C1 segment of cervical spinal cord (tissue), 14 donors: ENCODE measurements around the gene ALKBH4.
"Not testable (repeated sequence)": the region's sequence is repeated elsewhere in the genome, so short reads cannot be mapped to it uniquely, and the experiment has no call there.

Experiments used
- DNase-seq, 14 donors: peaks; one replicate each; lab custom pipeline; 2025; lab: John Stamatoyannopoulos, UW

The ALKBH4 gene

DNA sequence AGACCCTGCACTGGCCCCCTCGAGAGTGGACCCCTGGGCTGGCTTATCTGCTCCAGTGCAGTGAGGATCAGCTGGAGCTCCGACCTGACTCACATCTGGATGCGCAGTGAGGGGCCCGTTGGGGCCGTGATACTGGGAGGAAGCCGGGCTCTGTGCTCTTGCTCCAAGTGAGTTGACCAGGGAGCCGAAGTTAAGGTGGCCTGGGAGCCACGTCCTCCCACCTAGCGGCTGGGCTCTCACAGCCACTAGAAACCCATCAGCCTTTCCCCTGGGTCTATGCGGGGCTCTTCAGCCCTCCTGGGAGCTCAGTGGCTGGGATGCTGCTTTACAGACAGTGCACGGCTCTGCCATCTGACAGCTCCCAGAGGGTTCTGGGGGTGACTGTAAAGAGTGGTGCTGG lies 9.1 kb downstream of the ALKBH4 start:
- DNase-seq = no peak

DNA sequence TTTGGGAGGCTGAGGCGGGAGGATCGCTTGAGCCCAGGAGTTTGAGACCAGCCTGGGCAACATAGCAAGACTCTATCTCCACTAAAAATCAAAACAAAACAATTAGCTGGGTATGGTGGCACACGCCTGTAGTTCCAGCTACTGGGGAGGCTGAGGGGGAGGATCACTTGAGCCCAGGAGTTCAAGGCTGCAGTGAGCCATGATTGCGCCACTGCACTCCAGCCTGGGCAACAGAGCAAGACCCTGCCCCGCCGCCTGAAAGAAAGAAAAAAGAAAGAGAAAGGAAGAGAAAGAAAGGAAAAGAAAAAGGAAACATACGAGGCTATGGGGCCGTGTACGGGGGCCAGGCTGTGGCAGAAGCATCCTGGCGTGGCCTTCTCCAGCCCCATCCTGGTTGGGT lies 9.7 kb downstream of the ALKBH4 start:
- DNase-seq = not testable (repeated sequence)

DNA sequence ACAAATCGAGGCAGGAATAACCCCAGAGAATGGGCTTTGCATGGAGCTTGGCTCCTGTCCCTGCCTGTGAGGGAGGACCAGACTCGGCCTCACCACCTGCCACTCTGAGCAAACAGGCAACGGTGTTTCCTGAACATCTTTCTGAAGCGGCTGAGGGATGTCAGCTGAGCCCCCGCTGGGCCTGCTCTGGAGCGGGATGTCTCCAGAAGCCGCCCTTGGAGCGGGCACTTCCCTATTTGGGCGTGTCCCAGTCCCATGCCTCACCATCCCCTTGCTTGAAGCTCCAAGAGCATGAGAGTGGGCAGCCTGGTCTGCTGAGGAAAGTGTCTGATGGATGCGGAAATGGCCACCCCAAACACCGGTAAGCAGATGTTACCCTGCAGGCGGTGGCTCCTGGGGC lies 10.2 kb downstream of the ALKBH4 start:
- DNase-seq = peak in 1 of 14 donors; percentile 69

DNA sequence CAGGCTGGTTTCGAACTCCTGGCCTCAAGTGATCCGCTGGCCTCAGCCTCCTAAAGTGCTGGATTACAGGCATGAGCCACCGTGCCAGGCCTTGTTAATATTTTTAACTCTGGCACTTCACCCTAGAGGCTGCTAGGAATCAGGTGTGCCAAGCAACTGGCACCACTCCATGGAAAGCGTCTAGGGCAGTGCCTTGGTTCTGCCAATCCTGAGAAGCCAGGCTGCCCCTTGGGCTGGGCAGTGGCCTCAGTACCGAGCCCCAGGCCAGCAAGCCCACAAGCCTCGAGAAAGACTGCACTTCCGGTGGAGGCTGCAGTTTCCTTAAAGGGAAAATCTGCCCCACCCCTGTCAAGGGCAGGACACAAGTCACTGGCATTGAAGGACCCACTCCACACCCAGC lies 11.3 kb downstream of the ALKBH4 start:
- DNase-seq = peak in 2 of 14 donors; percentile 14 to 84

DNA sequence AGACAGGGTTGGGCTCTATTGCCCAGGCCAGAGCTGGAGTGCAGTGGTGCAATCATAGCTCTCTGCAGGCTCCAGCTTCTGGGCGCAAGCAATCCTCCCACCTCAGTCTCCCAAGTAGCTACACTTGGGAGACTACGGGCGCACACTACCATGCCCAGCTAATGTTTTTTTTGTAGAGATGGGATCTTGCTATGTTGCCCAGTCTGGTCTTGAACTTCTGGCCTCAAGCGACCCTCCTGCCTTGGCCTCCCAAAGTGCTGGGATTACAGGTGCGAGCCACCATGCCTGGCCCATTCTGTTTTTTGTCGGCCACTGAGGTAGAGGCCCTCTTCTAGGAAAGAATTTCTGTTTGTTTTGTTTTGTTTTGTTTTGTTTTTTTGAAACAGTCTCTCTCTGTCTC lies 12.2 kb downstream of the ALKBH4 start:
- no peak for DNase-seq

DNA sequence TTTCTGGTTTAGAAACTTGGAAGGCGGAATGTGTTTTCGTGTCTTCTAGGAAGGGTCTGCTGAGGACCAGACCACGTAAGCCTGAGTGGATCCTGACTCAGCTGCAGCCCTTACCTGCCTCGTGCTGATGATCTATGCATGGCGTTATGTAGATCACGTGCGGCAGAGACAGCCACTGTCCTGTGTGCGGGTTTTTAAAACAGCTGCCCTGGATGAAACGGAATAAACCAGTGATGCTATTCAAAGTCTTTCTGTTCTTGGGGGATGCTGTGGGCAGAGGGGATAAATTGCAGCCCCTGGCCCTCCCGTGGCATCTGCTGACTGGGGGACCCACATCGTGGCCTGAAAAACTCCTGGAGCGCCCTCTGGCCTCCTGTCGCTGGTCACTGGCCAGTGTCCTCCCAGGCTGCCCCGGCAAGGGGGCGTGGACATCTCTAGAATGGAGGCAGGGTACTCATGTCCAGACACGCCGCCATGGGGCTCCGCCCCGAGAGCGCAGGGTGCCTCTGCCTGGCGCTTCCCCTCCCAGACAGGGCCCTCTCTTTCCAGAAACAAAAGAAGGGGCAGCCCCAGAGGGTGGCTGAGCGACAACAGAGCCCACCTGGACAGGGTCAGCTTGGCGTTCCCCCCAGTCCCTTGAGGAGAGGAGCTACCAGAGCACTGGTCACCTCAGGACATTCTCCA lies 13.2 kb downstream of the ALKBH4 start:
- DNase-seq = no peak

DNA sequence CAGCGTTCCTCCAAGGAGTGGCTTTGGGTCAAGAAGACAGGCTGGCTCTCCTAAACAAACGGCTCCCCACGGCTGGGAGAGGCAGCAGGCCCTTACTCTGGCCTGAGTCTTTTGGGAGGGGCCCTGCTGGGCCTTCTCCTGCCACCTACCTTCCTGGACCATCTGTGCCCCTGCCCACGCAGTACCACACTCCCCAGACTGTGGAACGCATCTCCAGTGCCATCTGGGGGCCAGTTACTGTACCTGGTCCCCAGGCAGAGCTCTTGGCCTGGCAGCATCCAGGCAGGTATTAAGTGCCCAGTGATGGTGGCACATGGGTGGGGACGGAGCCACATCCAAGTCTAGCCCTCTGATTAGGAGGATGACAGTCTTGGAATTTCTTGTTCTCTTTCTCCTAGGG lies 14.4 kb downstream of the ALKBH4 start:
- peak in 2 of 14 donors; percentile 27 to 93 for DNase-seq

DNA sequence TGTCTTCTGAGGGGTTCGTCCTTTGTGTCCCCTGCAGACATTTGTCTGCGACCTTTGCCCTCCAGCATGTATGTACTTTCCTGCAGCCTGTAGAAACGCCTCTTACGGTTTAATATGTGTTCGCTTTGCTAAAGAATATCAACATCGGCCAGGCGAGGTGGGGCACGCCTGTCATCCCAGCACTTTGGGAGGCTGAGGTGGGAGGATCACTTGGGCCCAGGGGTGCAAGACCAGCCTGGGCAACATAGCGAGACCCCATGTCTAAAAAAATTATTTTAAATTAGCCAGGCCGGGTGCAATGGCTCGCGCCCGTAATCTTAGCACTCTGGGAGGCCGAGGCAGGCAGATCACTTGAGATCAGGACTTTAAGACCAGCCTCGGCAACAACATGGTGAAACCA lies 15.5 kb downstream of the ALKBH4 start:
- no peak for DNase-seq

DNA sequence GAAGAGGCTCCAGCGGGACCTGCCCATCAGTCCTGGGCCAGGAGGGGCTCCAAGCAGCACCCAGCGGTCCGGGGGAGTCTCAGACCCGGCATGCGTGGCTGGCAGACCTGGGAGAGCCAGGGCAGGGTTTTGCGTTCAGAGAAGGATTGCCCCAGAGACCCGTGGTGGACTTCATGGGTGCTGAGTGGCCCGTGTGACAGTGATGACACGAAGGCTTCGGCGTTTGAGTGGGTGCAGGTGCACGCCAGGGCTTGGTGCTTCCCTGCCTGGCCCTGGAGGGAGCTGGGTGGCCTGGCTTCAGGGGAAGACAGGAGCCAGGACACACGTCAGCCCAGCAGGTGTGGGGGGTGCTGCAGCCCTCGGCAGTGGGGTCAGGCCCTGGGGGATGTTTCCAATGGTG lies 17.4 kb downstream of the ALKBH4 start:
- no peak for DNase-seq

DNA sequence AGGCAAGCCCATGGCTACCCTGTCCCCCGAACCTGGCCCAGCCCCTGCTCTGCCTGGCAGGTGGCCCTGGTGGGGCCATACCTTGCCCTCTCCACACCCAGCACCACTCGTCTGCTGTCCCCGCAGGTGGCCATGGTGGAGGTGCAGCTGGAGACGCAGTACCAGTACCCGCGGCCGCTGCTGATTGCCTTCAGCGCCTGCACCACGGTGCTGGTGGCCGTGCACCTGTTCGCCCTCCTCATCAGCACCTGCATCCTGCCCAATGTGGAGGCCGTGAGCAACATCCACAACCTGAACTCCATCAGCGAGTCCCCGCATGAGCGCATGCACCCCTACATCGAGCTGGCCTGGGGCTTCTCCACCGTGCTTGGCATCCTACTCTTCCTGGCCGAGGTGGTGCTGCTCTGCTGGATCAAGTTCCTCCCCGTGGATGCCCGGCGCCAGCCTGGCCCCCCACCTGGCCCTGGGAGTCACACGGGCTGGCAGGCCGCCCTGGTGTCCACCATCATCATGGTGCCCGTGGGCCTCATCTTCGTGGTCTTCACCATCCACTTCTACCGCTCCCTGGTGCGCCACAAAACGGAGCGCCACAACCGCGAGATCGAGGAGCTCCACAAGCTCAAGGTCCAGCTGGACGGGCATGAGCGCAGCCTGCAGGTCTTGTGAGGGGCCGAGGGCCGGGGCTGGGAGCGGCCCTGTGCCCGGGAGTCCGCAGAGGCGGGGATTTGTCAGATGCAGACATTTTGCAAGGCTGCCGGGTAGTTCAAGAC lies 18.1 kb downstream of the ALKBH4 start:
- no peak for DNase-seq

DNA sequence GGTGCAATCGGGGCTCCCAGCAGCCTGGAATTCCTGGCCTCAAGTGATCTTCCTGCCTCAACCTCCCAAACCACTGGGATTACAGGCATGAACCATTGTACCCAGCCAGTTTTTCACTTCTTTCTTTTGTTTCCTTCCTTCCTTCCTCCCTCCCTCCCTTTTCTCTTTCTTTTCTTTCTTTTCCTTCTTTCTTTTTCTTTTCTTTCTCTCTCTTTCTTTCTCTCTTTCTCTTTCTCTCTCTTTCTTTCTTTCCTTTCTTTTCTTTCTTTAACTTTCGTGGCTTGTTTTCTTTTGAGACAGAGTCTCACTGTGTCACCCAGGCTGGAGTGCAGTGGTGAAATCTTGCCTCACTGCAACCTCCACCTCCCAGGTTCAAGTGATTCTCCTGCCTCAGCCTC lies 19.0 kb downstream of the ALKBH4 start:
- DNase-seq = no peak

DNA sequence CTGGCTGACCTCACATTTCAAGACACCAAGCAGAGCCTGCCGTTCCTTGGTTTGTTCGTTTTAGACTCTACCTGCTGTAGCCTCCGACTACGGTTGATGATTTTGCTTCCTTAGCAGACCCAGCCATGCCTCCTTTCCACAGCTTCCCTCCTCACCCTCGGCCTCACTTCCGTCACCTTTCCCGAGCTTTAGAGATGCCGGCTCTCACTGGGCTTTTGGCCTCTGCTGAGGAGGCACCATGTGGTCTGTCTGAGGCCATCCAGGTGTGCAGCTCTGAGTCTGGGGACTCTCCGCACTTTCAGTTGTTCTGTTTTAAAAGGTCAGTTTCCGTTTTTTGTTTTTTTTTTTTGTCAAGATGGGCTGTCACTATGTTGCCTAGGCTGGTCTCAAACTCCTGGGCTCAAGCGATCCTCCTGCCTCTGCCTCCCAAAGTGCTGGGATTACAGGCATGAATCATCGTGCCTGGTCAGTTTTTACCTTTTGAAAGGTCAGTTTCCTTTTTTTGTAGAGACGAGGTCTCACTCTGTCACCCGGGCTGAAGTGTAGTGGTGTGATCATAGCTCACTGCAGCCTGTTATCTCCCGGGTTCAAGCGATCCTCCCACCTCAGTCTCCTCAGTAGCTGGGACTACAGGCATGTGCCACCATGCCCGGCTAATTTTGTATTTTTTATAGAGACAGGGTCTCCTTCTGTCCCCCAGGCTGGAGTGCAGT lies 19.5 kb downstream of the ALKBH4 start:
- no peak for DNase-seq

DNA sequence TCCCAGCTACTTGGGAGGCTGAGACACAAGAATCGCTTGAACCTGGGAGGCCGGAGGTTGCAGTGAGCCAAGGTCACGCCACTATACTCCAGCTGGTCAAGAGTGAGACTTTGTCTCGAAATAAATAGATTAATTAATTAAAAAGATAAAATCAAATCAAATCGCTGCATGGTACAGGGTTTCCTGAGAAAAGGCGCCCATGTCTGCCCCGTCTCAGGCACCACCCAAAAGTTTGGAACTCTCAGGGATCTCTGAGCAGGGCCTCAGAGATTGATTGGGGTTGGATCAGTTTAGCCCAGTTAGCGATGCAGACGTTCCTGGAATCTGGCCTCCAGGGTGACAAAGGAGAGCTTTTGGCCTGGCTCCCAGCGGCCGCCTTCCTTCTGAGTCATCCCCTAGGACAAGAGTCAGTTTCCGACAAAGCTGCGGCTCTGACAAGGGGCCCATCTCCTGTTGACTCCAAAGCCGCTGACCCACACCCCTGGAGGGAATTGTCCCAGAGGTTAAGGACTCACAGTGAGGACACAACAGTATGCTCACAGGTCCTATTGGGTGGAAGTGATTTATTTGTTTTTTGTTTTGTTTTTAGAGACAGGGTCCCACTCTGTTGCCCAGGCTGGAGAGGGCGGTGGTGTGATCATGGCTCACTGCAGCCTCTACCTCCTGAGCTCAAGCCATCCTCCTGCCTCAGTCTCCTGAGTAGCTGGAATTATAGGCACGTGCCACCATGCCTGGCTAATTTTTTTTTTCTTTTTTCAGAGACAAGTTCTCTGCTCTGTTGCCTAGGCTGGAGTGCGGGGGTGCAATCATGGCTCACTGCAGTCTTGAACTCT lies 24.5 kb downstream of the ALKBH4 start:
- DNase-seq = peak in 8 of 14 donors; percentile 9 to 80 (median 19)

DNA sequence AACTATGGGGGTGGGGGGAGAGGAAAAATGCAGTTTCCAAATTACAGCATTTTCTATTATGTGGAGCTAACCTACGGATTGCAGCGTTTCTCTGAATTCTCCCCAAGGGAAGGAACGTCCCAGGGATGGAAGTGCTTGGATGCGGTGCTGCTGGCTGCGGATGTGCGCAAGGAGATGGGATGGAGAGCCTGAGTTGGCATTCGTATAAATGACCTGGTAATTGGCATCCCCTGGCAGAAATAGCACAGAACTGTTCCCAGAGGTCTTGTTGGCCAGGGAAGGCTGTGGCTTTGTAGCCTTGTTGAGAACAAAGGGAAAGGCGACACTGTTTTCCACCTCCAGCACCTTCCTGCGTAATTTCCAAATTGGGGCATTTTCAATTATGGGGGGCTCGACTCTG lies 28.5 kb downstream of the ALKBH4 start:
- DNase-seq = peak in 1 of 14 donors; percentile 68

DNA sequence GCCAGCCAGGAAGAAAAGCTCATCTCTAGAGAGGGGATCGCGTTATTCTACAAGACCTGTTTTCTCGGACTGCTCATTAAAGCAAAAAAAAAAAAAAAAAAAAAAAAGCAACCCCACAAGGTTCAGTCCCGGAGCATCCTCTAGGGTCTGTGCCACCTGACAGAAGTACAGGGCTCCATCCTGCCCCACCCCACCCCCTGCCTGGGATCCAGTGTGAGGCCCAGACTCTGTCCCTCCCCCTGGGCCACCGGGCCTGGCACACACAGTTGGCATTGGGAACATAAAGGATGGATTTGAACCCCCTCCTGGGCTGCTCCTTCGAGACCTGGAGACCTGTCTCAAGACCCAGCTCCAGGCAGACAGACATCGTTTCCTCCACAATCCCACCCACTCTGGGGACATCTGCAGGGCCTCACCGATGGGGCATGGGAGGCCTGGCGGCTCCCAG lies 30.6 kb downstream of the ALKBH4 start:
- DNase-seq = peak in 3 of 14 donors; percentile 26 to 55 (median 30)

DNA sequence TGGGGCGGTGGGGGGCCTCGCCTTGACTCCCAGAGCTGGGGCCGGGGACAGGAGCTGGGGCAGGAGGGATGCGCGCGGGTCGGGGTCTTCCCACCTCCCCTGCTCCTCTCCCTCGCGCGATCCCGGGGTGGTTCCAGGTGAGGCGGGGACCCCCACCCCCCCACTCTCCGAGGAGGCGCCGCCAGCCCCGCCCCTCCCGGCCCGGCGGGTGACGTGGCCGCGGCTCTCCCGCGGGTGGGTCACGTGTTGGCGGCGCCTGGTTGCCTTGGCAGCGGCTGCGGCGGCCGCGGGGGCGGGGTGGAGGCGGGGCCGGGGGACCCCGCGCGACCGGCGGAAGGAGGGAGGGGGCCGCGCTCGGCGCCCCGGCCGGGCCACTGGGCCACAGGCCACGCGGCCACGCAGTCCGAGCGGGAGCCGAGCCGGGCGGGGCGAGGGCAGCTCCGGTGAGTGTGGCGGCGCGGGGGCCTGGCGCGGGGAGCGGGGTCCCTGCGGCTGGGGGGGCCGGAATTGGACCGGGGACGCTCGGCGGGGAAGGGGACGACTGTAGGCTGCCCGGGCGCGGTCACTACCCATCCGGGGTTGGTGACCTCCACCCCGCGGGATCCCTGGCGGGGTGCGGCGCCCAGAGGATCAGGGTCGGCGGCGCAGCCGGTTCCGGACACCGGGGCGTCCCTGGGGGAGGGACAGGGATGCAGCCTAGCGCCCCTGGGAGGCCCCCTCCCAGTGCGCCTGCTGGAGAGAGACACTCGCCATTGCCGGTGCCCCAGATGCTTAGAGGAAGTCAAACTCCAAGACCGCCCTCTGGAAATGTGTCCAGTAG lies 31.2 kb downstream of the ALKBH4 start, which contains the start of gene ORAI2:
Gene ORAI2, plus strand, starts transcription at position 357 of the 820 bp plus-strand sequence. CDS start 5,382 bp downstream, outside the sequence.
- peak in 13 of 14 donors; percentile 21 to 85 (median 53) for DNase-seq

DNA sequence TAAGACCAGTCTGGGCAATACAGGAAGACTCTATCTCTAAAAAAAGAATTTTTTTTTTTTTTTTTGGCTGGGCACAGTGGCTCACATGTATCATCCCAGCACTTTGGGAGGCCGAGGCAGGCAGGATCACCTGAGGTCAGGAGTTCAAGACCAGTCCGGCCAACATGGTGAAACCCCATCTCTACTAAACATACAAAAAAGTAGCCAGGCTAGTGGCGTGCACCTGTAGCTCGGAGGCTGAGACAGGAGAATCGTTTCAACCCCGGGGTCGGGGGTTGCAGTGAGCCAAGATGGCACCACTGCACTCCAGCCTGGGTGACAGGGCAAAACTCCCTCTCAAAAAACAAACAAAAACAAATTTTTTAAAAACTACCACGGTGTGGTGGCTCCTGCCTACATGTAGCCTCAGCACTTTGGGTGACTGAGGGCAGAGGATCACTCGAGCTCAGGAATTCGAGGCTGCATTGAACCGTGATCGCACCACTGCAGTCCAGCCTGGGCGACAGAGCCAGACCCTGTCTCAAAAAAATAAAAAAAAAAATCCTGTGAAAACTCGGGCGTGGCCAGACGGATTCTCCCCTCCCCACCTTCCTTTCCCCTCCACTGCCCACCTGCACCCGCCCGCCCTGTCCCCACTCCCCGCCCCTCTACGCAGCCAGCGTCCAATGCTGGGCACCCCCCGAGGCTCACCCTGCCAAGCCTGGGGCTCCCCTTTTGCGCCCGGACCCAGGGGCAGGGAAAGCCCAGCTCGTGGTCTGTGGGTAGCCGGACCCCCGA lies 32.0 kb downstream of the ALKBH4 start:
- DNase-seq = no peak

DNA sequence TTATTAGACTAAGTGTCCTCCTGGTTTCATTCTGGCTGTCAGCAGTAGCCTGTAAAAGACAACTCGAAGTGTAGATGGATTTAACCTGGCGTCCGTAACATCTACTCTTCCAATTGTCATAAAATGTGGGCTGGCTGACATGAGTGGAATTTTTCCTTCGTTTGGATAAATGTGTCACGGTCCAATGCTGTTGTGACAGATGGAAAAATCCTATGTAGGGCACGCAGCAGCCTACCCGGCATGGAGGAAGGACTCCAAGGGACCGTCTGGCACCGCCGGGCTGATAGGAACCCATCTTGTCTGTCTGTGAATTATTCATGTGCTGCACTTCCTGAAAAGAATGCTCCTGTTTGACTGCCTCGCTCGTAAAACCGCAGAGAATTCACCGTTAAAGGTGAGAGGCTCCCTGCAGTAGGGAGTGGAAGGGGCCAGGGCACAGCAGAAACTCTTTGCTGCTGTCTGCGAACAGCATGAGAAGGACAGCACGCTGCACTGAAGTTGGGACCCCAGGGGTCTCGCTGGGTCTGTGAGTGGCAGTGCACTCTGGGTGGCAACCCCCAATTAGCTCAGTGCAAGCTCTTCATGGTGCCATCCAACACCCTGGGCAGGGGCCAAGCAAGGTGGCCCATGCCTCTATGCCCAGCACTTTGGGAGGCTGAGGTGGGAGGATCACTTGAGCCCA lies 32.9 kb downstream of the ALKBH4 start:
- DNase-seq = peak in 6 of 14 donors; percentile 4 to 96 (median 18)
